Measurements from ENCODE around the gene HNRNPUL1. TPM values are rescaled to one million over a fixed set of nuclear protein-coding genes. Genes with fewer than 3 reads are reported as not detected.

The HNRNPUL1 gene
- total RNA-seq, 2 experiments from 2014 or later: 301 to 333 TPM

GRCh38 chr19:41241859-41242258 lies 22.3 kb upstream of the HNRNPUL1 start:
- Mint-ChIP-seq H3K27me3 (no peaks in the 10 kb centered on the region), H3K9me3 (no peaks in the 10 kb centered on the region), H3K27ac (no peak overlapping the region), H3K4me1 (no peaks in the 10 kb centered on the region), H3K4me3 (no peak overlapping the region), H3K36me3 (no peaks in the 10 kb centered on the region)
- ATAC-seq (ENCODE audit: low read depth): no peak
- POLR2A ChIA-PET: interaction anchor here (0.7 kb wide), 1 partner anchor 844 kb away, joined by 4 read pairs; no protein-coding TSS in a partner anchor
- DNase-seq: no peak

- no peaks in the 10 kb centered on the region for H3K36me3 Mint-ChIP-seq
- H3K27me3 Mint-ChIP-seq: no peaks in the 10 kb centered on the region
- POLR2A ChIA-PET: no interaction called here
- H3K27ac Mint-ChIP-seq: no peak overlapping the region
- no peaks in the 10 kb centered on the region for H3K4me1 Mint-ChIP-seq
- DNase-seq (no peak), ATAC-seq (ENCODE audit: low read depth) (no peak)
- H3K9me3 Mint-ChIP-seq: no peaks in the 10 kb centered on the region
- H3K4me3 Mint-ChIP-seq: no peak overlapping the region
Observed at GRCh38 chr19:41244117-41244516, 20.1 kb upstream of the HNRNPUL1 start.

GRCh38 chr19:41245843-41246242 lies 18.3 kb upstream of the HNRNPUL1 start:
- Mint-ChIP-seq H3K9me3 (no peaks in the 10 kb centered on the region), H3K4me3 (no peak overlapping the region), H3K27me3 (no peaks in the 10 kb centered on the region), H3K4me1 (no peaks in the 10 kb centered on the region), H3K27ac (no peak overlapping the region), H3K36me3 (no peaks in the 10 kb centered on the region)
- DNase-seq (no peak), ATAC-seq (ENCODE audit: low read depth) (no peak)
- POLR2A ChIA-PET: no interaction called here

GRCh38 chr19:41248895-41249294 lies 15.3 kb upstream of the HNRNPUL1 start:
- ATAC-seq (ENCODE audit: low read depth) (no peak), DNase-seq (no peak)
- Mint-ChIP-seq H3K27me3 (peaks cover 5% of the 10 kb centered on the region), H3K9me3 (no peaks in the 10 kb centered on the region), H3K27ac (no peak overlapping the region), H3K4me3 (no peak overlapping the region), H3K4me1 (no peaks in the 10 kb centered on the region), H3K36me3 (no peaks in the 10 kb centered on the region)
- POLR2A ChIA-PET: no interaction called here

GRCh38 chr19:41249707-41250423 lies 14.3 kb upstream of the HNRNPUL1 start:
- Mint-ChIP-seq H3K27me3 (peaks cover 5% of the 10 kb centered on the region), H3K9me3 (no peaks in the 10 kb centered on the region), H3K27ac (no peak overlapping the region), H3K4me1 (no peaks in the 10 kb centered on the region), H3K4me3 (no peak overlapping the region), H3K36me3 (no peaks in the 10 kb centered on the region)
- DNase-seq (no peak), ATAC-seq (ENCODE audit: low read depth) (no peak)
- POLR2A ChIA-PET: no interaction called here

- no peak overlapping the region for H3K4me3 Mint-ChIP-seq
Observed at GRCh38 chr19:41253660-41254059, 10.5 kb upstream of the HNRNPUL1 start.

GRCh38 chr19:41255171-41255570 lies 9.0 kb upstream of the HNRNPUL1 start:
- no peak overlapping the region for H3K27ac Mint-ChIP-seq
- no peaks in the 10 kb centered on the region for H3K9me3 Mint-ChIP-seq
- ATAC-seq (ENCODE audit: low read depth) (no peak), DNase-seq (no peak)
- POLR2A ChIA-PET: no interaction called here
- H3K4me1 Mint-ChIP-seq: no peaks in the 10 kb centered on the region
- H3K4me3 Mint-ChIP-seq: no peak overlapping the region
- H3K27me3 Mint-ChIP-seq: peaks cover 7% of the 10 kb centered on the region
- H3K36me3 Mint-ChIP-seq: no peaks in the 10 kb centered on the region

More at GRCh38 chr19:41253660-41254059, 10.5 kb upstream of the HNRNPUL1 start:
- no peak for ATAC-seq (ENCODE audit: low read depth)
- H3K4me1 Mint-ChIP-seq: no peaks in the 10 kb centered on the region
- H3K27ac Mint-ChIP-seq: no peak overlapping the region
- POLR2A ChIA-PET: no interaction called here
- peaks cover 7% of the 10 kb centered on the region for H3K27me3 Mint-ChIP-seq
- H3K36me3 Mint-ChIP-seq: no peaks in the 10 kb centered on the region
- H3K9me3 Mint-ChIP-seq: no peaks in the 10 kb centered on the region
- DNase-seq: no peak

- Mint-ChIP-seq H3K4me3 (peak overlapping the region; percentile 92), H3K4me1 (peaks cover 23% of the 10 kb centered on the region), H3K27me3 (peaks cover 3% of the 10 kb centered on the region), H3K36me3 (peaks cover 15% of the 10 kb centered on the region), H3K27ac (peak overlapping the region; percentile 100), H3K9me3 (no peaks in the 10 kb centered on the region)
- DNase-seq (no peak), ATAC-seq (ENCODE audit: low read depth) (no peak)
- POLR2A ChIA-PET: interaction anchor here (1.2 to 7.4 kb wide), 6 partner anchors 35 to 483 kb away, joined by 5 to 195 read pairs (median 16); partner anchors contain the start of genes CCDC97 and TGFB1
Observed at GRCh38 chr19:41261474-41262190, 2.5 kb upstream of the HNRNPUL1 start.

GRCh38 chr19:41263042-41263849 lies 926 bp upstream of the HNRNPUL1 start:
- Mint-ChIP-seq H3K27ac (peak overlapping the region; percentile 100), H3K27me3 (peaks cover 3% of the 10 kb centered on the region), H3K4me3 (peak overlapping the region; percentile 92), H3K36me3 (peaks cover 20% of the 10 kb centered on the region), H3K9me3 (no peaks in the 10 kb centered on the region), H3K4me1 (peaks cover 35% of the 10 kb centered on the region)
- ATAC-seq (ENCODE audit: low read depth) (peak; percentile 62), DNase-seq (peak; percentile 80)
- POLR2A ChIA-PET: interaction anchor here (0.6 to 7.4 kb wide), 32 partner anchors 8 to 1931 kb away, joined by 3 to 195 read pairs (median 5); partner anchors contain the start of genes B9D2, CCDC97, CYP2S1 and DMAC2

- POLR2A ChIA-PET: interaction anchor here (0.7 to 7.4 kb wide), 15 partner anchors 20 to 514 kb away, joined by 3 to 195 read pairs (median 6); partner anchors contain the start of genes ACTMAP, B9D2, CCDC97 and CYP2S1
- ATAC-seq (ENCODE audit: low read depth): no peak
- H3K9me3 Mint-ChIP-seq: no peaks in the 10 kb centered on the region
- DNase-seq: no peak
- peaks cover 35% of the 10 kb centered on the region for H3K4me1 Mint-ChIP-seq
- peaks cover 20% of the 10 kb centered on the region for H3K36me3 Mint-ChIP-seq
- H3K4me3 Mint-ChIP-seq: peak overlapping the region; percentile 92
- H3K27ac Mint-ChIP-seq: peak overlapping the region; percentile 100
- H3K27me3 Mint-ChIP-seq: peaks cover 3% of the 10 kb centered on the region
Observed at GRCh38 chr19:41264581-41265394, 616 bp downstream of the HNRNPUL1 start.

GRCh38 chr19:41265395-41266153 lies 1.4 kb downstream of the HNRNPUL1 start:
- H3K4me1 Mint-ChIP-seq: peaks cover 35% of the 10 kb centered on the region
- H3K4me3 Mint-ChIP-seq: peak overlapping the region; percentile 92
- H3K9me3 Mint-ChIP-seq: no peaks in the 10 kb centered on the region
- H3K36me3 Mint-ChIP-seq: peaks cover 20% of the 10 kb centered on the region
- POLR2A ChIA-PET: interaction anchor here (1.2 to 7.4 kb wide), 3 partner anchors 39 to 515 kb away, joined by 4 to 195 read pairs (median 6); partner anchors contain the start of genes ACTMAP and CCDC97
- H3K27ac Mint-ChIP-seq: peak overlapping the region; percentile 100
- DNase-seq (peak; percentile 41), ATAC-seq (ENCODE audit: low read depth) (no peak)
- peaks cover 3% of the 10 kb centered on the region for H3K27me3 Mint-ChIP-seq

GRCh38 chr19:41269055-41269454 lies 4.9 kb downstream of the HNRNPUL1 start:
- ATAC-seq (ENCODE audit: low read depth): no peak
- no peak for DNase-seq
- no peak overlapping the region for H3K27ac Mint-ChIP-seq
- peaks cover 27% of the 10 kb centered on the region for H3K4me1 Mint-ChIP-seq
- peaks cover 31% of the 10 kb centered on the region for H3K36me3 Mint-ChIP-seq
- no peak overlapping the region for H3K4me3 Mint-ChIP-seq
- H3K27me3 Mint-ChIP-seq: no peaks in the 10 kb centered on the region
- POLR2A ChIA-PET: no interaction called here
- H3K9me3 Mint-ChIP-seq: no peaks in the 10 kb centered on the region

All from activated naive CD8-positive, alpha-beta T cell treated with anti-CD3 and anti-CD28 coated beads, Interleukin-2, amount 10 ng/mL, durations not matched to agents 7 days and 5 days (primary cell).